NCI-H345 (cell line): ENCODE measurements around the gene LLPH.

Experiments
- DNase-seq: peaks from one replicate; lab custom pipeline; 2025; lab: John Stamatoyannopoulos, UW

The LLPH gene

DNA sequence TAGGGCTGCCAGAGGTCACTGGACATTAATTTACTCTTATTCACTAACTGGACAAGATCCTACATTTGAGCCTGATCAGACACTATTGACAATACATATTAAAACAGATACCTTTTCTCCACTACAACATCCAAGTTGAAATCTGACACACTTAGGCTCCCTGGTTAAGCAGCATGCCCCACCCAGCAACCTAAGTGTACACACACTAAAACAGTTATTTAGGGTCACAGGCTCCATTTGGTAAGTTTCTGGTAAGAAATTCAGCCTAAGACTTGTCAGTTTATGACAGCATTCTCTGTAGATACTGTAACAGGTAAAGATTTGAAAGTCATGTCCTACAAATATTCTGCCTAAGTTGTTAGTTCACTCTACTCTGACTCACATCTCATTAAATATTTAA lies 12.3 kb upstream of the LLPH start:
- DNase-seq: no peak

DNA sequence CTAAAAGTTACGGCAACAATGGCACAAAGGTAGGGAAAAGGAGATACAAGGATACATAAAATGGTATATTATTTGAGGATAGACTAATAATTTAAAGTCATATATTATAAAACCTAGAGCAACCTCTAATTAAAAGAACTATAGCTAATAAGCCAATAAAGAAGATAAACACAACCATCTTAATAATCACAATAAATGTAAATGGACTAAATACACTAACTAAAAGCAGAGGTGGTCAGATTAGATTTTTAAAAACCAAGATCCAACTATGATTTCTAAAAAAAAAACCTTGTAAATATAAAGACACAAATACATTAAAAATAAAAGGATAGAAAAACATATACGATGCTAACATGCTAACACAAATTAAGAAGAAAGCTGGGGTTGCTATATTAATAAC lies 10.7 kb upstream of the LLPH start:
- DNase-seq: no peak

DNA sequence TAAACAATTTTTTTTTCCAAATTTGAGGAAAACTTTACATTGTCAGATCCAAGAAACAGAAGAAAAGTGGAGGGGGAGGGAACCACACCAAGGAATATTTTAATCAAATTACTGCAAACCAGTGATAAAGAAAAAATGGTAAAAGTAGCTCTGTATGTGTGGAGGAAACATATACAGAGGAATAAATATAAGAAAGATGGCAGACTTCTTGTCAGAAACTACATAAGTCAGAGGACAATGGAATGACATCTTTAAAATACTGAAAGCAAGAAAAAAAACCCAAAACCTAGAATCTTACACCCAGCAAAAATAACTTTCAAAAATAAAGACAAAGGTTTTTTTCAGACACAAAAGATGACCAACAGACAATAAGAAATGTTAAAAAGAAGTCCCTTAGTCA lies 10.2 kb upstream of the LLPH start:
- no peak for DNase-seq

DNA sequence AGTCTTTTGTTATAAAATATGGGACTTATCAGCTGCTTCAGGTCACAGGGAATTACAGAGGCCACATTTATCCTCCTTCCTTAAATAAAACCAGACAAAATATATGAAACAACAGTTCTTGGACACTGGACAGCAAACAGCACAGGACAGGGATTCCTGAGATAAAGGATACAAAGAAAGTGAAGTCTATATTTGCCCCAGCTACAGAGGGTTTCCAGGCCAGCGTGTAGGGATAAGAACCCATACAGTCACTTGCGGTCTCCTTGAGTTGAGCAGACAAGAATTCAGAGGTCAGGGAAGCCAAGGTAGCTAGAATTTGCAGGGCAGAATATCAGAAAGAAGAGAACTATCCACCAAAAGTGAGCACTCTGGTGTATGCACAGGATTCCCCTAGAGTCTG lies 8.8 kb upstream of the LLPH start:
- DNase-seq: no peak

DNA sequence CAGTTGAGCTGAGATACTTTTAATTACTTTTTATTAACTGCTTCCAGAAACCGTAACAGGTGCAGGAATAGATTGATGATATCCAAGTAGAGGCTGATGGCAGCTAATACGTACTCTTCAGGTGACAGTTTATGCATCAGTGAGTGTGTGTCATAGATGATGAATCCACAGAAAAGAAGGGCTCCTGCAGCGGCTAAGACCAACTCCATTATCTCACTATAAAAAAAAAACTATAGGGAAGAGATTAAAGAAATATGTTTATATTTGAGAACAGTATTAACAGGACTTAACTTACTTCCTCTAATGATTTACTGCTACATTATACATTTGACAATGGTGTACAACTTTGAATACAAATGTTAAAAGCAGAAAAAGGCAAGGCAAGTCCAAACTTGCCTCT lies 7.4 kb upstream of the LLPH start:
- no peak for DNase-seq

DNA sequence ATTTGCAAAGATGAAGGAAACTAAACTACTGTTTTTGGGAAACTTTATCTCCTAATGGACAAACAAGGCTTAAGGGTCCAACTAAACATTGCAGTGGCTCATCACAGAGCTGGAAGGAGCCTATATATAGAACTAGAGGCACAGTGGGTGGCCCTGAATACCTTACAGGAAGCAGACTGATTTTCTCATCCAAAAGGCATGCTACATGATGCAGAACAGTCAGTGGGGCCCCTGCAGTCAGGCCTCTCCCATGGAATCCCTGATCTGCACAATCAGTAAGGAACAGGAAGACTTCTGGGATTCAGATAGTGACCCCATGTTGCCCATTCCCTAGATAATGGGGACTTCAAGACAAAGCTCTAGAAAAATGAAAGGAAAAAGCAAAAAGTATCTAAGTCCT lies 1.9 kb upstream of the LLPH start:
- no peak for DNase-seq

DNA sequence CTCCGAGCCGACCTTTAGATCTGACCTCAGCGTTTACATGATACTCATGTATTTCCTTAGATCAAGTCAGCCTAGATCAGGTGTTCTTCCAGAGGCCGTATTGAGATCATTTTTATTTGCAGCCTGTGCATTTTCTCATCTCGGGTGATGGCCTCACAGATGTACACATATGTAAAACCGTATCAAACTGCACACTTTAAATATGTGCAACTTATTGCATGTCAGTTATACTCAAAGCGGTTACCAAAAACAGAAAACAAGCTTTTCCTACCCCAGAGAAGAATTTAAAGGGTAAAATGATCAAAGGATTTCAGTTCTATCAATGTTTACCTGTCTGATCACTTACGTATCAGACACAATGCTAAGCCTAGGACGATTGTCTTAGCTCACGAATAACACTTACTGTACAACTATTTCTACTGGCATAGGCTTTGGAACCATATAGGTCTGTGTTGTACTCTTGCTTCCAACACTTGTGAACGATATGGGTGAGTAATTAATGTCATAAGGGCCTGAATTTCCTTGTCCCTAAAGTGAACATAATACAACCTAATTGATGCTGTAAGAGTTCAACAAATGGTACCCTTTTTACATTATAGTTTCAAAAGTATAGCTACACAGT lies 628 bp upstream of the LLPH start:
- peak; percentile 7 for DNase-seq

DNA sequence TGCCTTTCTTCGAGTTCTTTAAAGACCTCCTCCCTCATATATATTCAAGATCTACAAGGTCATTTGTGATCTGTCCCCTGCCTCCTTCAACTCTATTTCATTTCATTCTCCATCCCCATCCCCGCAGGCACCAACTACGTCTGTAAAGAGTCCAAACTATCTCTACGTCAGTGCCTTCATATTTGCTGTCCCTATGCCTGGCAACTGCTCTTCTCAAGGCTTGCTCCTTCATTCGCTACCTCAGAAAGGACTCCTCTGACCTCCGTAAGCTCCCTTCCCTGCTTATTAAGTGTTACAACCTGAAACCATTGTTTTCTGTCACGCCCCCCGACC lies 650 bp downstream of the LLPH start:
- DNase-seq: no peak

DNA sequence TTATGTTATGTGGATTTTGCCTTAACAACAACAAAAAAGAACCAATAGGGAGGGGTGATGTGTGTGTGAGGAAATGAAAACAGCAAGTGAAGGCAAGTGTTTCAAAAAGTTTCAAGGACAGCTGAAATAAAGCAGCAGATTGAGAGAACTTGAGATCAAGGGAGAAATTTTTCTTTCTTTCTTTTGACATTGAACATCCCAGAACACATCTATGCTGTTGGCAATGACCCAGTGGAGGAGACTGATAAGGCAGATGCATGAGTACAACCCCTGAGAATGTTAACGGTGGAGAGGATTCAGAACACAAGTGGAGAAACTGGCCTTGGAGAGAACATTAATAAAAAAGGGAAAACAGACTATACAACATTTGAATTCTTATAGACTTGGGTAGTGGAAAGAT lies 2.9 kb downstream of the LLPH start:
- DNase-seq: no peak

DNA sequence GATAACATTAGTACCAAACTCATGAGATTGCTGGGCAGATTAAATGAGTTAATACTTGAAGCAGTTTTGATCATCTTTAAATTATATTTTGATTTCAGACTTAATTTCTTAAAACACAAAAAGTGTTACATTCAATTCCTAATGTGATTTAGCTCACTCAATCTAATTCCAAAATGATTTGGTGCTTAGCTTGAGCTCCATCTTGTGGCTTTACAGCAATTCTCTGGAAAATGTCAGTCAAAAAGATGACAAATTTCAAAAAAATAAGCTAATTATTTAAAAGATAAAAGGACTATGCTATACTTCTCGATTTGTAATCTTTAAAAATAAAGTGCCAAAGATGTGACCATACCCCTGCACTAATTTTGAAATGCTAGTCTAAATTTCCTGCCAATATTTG lies 10.1 kb downstream of the LLPH start:
- no peak for DNase-seq

DNA sequence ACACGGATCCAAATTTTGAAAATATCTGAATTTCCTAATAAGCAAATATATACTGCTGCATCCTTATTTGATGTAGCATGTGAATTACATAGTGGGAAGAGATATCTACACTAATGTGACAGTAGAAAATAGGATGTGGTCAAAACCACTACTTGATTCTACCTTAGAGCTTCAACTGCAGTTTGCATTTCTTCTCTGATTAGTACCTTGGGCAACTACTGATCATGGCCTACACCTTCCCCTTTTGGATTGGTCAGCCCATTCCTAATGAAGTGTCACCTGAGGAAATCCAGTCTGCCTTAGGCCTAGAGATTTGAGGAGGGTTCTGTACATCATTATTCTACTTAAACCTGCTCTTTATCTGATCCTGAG lies 10.7 kb downstream of the LLPH start:
- no peak for DNase-seq

DNA sequence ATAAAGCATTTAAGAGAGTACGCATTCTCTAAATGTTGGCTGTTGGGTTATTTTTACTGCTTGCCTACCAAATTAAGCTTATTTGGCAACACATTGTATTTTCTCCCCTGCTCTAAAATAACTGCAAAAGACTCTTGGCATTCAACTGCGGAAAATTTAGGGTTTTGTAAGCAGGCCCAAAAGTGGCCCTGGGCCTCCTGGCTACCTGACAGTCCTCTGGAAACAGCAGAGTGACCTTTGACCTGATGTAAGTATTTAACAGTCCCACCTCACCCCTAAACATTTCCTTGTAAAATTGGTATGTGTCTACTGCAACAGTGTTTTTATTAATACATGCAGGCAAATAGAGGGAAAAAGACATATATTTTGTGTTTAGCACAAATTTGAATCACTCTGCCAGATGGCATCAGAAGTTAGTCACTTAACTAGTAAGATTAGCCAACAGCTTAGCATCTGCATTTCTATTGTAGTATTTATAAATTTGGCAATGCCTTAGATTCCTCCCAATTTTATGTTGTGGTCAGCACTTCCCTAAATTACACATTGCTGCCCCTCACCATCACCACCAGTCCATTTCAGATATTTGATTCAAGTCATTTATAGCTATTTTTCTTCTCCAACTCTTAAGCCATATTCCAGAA lies 11.2 kb downstream of the LLPH start:
- DNase-seq: no peak

DNA sequence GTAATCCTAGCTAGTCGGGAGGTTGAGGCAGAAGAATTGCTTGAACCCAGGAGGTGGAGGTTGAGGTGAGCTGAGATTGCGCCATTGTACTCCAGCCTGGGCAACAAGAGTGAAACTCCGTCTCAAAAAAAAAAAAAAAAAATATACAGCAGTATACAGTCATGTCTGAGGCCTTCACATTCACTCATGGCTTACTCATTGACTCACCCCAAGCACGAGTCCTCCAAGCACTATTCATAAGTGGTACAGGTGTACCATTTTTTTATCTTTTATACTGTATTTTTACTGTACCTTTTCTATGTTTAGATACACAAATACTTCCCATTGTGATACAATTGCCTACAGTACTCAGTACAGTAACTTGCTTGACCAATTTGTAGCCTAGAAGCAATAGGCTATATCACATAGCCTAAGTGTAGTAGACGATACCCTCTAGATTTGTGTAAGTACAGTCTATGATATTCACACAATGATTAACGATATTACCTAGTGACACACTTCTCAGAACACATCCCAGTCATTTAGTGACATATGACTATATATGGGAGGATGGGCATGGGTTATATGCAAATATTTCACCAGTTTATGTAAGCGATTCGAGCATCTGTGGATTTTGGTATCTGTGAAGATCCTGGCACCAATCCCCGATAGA lies 12.2 kb downstream of the LLPH start:
- DNase-seq: no peak

DNA sequence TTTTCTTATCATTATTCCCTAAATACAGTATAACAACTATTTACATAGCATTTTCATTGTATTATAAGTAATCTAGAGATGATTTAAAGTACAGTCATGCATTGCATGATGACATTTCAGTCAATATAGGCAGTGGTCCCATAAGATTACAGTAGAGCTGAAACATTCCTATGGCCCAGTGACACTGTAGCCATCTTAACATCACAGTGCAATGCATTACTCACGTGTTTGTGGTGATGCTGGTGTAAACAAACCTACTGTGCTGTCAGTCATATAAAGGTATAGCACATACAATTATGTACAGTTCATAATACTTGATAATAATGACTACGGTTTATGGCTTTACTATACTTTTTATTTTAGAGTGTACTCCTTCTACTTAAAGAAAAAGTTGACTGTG lies 13.3 kb downstream of the LLPH start:
- DNase-seq: no peak

DNA sequence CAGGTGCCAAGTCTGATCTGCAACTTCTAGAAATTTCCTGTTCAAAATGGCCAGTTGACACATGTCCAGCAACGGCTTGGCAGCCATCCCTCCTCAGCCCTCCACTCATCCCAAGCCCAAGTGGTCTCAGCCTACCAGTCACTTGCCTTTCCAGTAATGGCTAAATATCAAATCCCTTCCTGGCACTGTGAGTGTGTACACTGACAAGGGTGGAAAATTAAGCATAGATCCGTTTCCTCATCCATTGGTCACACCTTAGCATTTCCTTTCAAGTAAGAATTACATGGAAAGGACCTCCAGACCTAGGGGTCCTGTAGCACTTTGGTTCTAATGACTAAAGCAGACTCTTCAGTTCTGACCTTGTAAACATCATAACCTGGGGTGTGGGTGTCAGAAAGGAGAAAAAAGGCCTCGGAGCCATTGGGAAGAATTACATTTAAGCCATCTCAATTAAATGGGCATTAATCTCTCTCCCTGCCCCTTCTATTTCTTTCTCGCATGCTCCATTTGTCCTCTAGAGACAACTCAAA lies 15.4 kb downstream of the LLPH start:
- no peak for DNase-seq

DNA sequence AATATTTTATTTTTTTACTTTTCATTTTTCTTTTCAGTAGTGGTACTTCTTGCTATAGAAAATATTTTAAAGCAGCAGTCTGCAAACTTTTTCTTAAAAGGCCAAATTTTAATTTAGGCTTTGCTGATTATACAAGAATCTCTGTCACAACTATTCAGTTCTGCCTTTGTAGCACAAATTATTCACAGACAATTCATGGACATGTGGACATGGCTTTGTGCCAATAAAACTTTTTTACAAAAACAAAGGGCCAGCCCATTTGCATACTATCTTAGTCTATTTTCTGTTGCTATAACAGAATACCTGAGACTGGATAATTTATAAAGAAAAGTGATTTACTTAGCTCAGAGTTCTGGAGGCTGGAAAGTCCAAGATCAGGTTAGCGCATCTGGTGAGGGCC lies 17.1 kb downstream of the LLPH start:
- no peak for DNase-seq

DNA sequence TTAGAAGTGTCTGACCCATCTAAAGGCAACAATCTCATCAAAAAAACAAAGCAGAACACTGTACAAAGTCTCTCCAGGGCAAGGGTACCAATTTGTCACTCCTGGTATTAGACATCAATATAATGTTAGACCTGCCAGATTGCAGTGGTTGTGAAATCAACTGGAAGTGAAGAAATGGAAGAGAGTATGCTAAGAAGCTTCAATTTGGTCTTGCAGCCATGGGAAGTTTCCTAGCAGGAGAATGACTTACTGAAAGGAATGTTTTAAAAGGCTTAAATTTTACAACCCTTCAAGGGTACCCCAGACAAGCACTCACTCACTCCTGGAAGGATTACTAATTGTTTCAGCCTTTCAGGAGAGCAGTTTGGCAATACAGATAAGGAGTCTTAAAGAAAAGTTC lies 18.9 kb downstream of the LLPH start:
- DNase-seq: no peak

DNA sequence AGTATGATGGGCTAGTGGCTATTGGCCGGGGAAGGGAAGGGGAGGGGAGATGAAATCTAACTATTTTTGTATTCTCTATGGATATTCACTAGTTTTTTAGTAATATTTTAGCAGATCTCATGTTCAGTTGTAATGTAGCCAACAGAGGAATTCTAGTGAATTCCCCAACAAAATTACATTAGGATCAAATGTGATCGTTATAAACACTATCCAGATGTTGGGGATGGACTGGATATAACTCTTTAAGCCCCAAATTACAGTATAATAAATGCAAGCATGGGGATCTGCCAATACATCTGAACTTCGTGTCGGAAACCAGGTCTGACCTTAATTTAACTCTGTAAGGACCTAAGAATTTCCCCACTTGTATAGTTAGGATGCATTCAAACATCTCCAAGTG lies 21.5 kb downstream of the LLPH start:
- no peak for DNase-seq

DNA sequence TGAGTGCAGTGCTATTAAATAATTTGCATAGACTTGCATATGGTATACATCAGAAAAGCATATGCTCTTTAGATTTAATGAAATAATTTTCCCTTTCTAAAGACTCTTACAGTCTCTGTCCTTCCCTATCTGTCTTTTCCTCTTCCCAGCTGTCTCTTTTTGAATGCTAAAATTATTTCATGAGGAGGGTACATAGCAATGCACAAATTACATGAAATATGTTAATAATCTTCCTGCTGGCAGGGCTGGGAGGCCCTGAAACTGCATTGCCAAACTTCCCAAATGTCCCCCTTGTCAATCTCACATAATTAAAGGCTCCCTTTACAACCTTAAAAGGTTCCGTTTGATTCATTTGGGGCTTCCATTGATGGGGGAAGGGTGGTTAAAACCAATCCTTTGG lies 22.2 kb downstream of the LLPH start:
- DNase-seq: no peak

DNA sequence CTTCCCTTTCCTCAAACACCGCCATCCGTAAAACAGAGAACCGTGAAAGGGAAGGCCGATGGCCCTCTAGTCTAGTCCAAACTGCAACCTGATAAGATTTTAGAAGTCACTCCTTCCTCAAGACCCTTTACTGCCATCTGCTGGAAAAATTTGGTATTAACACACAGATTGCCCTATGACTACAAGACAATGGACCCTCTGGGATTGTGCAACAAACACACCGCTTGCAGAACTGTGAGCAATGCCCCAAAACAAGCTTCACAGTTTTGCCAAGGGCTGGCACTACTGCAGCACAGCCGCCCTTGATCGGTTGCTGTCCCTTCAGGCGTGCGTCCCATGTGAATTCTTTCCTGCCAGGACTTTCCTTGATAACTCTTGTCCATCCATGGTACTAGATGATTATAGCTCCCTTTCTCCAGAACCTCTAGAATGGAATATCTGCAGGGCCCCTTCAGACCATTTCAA lies 23.1 kb downstream of the LLPH start:
- peak; percentile 86 for DNase-seq

DNA sequence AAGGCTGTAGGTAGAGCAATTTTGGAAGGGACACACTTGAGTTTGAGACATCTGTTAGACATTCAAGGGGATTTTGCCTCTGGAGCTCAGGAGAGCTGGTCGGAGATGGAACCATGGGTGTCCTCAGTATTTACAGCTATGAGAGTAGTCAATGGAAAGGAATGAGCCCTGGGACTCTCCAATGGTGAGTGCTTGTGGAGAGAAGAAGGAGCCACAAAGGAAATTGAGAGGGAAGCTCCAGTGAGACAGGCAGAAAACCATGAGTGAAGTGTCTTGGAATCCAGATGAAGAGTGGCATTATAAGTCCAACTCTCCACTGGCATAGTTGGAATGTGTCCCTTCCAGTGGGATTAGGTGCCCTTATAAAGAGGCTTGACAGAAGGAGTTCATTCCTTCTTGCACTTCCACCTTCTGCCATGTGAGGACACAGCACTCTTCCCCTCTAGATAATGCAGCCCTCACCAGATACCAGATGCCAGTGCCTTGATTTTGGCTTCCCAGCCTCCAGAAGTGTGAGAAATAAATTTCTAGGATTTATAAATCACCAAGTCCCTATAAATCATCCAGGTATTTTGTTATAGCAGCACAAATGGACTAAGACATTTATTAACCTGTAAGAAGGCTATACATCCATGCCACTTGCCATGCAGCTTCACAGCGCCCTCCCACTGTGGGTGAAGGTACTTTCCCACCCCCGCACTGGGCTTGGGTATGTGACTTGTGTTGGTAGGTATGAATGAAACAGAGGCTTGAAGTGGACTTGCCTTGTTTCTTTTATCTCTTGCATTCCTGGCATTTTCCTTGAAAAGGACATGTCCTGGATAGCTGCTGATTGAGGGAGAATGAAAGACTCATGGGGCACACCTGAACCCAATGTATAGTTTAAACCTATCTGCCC lies 27.3 kb downstream of the LLPH start:
- DNase-seq: no peak

DNA sequence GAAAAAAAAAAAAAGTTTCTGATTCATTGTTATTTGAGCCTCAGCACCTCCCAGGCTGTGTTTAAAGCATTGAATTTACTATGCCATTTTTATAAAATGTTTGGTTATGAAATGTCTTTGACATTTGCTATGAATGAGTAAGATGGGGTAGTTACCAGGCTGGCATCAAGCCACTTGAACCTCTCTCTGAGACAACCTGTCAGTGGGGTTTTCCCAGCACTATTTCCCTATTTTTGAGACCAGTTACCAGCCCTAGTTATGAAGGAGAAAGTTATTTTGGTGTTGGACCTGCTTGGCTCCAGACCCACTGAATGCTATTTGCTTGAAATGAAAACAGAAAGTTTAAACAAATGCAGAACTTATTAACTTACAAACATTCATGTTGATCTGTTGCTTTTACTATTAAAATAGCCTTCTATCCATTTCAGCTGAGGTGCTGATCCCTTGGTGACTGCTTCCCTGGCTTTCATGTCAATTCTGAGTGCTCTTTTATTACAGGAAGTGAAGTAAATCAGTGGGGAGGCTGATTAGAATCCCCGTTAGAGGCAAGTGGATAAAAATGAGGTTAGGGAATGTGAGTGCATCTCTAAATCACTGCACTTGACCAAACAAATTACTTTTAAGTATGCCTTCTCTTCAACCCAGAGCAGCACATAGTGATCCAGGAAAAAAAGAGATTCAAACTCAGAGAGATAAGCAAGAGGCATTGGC lies 37.8 kb downstream of the LLPH start:
- no peak for DNase-seq
